NCI-H460 (cell line): ENCODE data around the gene SOBP. TPM values are rescaled to one million over a fixed set of nuclear protein-coding genes. Genes with fewer than 3 reads are reported as not detected.

Source experiments
- DNase-seq: peaks from one replicate; pipeline ENCODE4 v3.0.0-alpha.2; 2016; ENCODE audit warnings: low read depth; ENCODE audit errors: extremely low read depth
- total RNA-seq: library from RNA; depleted of rRNA; stranded (reverse); fragments of >200 nt; shearing (Covaris generic); gene quantifications from 2 replicates; pipeline ENCODE4 v1.2.3, GENCODE V29; 2014; rRNA removed

The SOBP gene
- total RNA-seq, 1 experiment from 2014 or later: 0.59 TPM

DNA sequence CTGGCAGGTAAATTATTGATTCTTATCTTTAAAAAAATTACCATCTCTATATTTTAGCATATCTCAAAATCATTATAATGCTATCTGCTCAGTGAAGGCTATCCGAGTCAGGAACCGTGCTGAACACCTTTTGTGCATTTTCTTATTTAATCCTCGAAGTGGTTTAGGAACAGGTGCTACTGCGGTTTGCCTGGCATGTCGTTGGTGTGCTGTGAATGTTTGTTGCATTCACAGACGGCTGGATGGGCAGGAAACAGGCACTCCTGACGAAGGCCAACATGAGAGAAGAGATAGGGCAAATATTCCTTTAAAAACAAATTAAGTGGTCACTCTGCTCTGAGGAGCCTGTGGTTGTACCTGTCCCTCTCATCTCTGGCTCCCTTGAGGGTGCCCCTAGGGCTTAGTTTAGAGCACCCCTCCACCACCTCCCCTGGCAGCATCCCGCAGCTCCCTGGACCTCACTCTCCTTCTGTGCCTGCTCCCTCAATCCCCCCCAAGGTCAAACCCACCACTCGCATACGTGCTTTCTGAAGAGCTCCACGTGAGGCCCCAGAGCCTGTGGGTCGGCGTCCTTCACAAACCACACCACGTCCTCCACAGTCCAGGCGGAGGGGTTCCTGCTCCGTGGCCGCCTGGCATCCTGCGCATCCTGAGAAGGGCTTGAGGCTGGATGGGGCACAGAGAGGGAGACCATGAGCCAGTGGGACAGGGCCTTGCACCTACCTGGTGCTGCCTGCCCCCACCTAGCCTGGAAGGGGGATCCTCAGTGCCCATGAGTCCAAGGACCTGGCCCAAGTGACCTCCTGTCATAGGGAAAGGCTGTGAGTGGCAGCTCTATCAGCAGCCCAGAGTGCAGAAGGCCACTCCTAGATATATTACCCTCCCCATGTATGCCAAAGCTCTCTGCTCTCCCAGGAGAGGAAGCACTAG is 217.7 kb downstream of the SOBP start:
- DNase-seq: no peak

DNA sequence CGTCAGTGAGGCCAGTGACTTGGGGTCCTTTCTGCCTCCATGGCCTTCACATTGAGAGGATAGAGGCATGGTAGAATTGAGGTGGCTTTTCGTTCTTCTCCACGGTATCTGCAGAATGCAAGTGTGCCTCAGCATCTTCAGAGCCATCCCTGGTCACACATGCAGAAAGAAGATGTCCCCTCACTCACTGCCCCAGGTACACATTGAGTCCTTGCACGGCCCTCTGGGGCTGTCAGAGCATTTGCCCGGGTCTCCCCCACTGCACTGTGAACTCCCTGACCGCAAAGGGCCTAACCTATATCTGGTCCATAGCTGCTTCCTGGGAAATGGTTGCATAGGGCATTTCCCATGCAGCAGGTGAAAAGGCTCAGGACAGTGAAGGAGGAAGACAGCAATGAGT is 218.5 kb downstream of the SOBP start:
- no peak for DNase-seq

DNA sequence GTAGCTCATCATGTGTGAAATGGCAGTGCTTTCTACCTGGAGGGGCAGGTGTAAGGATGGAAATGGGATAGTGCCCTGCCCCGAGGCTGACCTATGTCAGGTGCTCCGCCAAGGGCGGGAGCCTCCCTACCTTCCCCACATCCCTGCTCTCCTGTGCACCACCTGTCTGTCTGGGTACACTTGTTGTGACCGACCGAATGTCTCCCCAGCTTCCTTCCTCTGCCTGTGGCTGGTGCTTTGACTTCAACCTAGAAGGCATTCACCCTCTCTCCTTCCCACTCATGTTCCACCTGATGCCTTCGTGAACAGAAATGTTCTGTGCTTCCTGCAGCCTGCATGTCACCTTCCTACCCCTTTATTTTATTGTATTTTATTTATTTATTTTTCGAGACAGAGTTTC is 219.4 kb downstream of the SOBP start:
- DNase-seq: no peak

Other genes starting within 250 kb of the SOBP start
- gene PDSS2, start 30.6 kb upstream of the SOBP start, total RNA-seq: 11.0 and 15.7 TPM in 2 replicates